Measurements from ENCODE around the gene POFUT1. TPM values are rescaled to one million over a fixed set of nuclear protein-coding genes. Genes with fewer than 3 reads are reported as not detected.
A peak's percentile ranks its signal among the peaks of the same experiment; 100 is the strongest.

Gene POFUT1
- total RNA-seq, 1 experiment from 2014 or later = 51.3 TPM

GRCh38 chr20:32179934-32180333 is 27.7 kb upstream of the POFUT1 start:
- no peak overlapping the region for H3K27ac ChIP-seq
- no peak for TF ChIP-seq EZH2 (IDR thresholded peaks at IDR 0.05; ENCODE audit: low read depth)
- TF ChIP-seq, protein P1, sequence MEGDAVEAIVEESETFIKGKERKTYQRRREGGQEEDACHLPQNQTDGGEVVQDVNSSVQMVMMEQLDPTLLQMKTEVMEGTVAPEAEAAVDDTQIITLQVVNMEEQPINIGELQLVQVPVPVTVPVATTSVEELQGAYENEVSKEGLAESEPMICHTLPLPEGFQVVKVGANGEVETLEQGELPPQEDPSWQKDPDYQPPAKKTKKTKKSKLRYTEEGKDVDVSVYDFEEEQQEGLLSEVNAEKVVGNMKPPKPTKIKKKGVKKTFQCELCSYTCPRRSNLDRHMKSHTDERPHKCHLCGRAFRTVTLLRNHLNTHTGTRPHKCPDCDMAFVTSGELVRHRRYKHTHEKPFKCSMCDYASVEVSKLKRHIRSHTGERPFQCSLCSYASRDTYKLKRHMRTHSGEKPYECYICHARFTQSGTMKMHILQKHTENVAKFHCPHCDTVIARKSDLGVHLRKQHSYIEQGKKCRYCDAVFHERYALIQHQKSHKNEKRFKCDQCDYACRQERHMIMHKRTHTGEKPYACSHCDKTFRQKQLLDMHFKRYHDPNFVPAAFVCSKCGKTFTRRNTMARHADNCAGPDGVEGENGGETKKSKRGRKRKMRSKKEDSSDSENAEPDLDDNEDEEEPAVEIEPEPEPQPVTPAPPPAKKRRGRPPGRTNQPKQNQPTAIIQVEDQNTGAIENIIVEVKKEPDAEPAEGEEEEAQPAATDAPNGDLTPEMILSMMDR (conservative IDR thresholded peaks at IDR 0.05) = no peak
- CTCF ChIA-PET = no interaction called here
- H3K79me2 ChIP-seq (ENCODE audit: low read depth) = no peaks in the 10 kb centered on the region
- BruUV-seq (replicated peaks) = no TSS peak
- intact Hi-C loops (cut with micrococcal nuclease; ENCODE audit: unreplicated experiment) = no loop called here
- no peak overlapping the region for H2AFZ ChIP-seq
- no peaks in the 10 kb centered on the region for H3K27me3 ChIP-seq (ENCODE audit: insufficient read depth, low read depth)
- no peaks in the 10 kb centered on the region for H3K4me1 ChIP-seq (replicated peaks; ENCODE audit: insufficient read depth)
- DNase-seq = no peak
- H3K9me3 ChIP-seq (ENCODE audit: insufficient read depth, low read depth) = no peaks in the 10 kb centered on the region
- POLR2A ChIA-PET (ENCODE audit: unreplicated experiment) = no interaction called here
- H4K20me1 ChIP-seq (ENCODE audit: insufficient read depth) = no peaks in the 10 kb centered on the region
- H3K4me3 ChIP-seq = no peak overlapping the region
- H3K9me2 ChIP-seq (ENCODE audit: insufficient read depth) = no peaks in the 10 kb centered on the region
- no peak overlapping the region for H3K4me2 ChIP-seq
- H3K36me3 ChIP-seq (ENCODE audit: low read depth) = no peaks in the 10 kb centered on the region
- no peaks in the 10 kb centered on the region for H3F3A ChIP-seq (ENCODE audit: insufficient read depth, low read depth)

DNA sequence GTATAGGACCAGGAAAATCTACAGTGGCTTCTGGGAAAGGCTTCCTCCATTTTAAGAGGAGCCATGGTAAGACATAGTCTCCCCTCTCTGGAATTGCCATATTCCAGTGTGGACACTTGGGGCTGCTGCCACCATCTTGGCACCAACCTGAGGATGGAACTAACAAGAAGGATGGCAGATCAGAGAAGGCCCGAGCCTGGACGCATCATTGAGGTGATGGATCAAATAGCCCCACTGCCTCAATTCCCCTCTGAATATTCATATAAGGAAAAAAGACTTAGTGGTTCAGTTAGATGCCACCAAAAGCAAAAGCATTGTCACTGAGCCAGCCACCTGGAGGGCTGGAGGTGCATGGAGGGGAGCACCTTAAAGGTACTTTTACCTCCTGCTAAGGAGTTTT is 26.1 kb upstream of the POFUT1 start:
- no peak overlapping the region for H3K27ac ChIP-seq
- no peaks in the 10 kb centered on the region for H3K4me1 ChIP-seq (replicated peaks; ENCODE audit: insufficient read depth)
- no peaks in the 10 kb centered on the region for H3K79me2 ChIP-seq (ENCODE audit: low read depth)
- DNase-seq = peak in 1 of 2 experiments; percentile 16
- no peaks in the 10 kb centered on the region for H3F3A ChIP-seq (ENCODE audit: insufficient read depth, low read depth)
- BruUV-seq (replicated peaks) = no TSS peak
- CTCF ChIA-PET = no interaction called here
- H3K4me2 ChIP-seq = no peak overlapping the region
- POLR2A ChIA-PET (ENCODE audit: unreplicated experiment) = no interaction called here
- H3K4me3 ChIP-seq = no peak overlapping the region
- no peaks in the 10 kb centered on the region for H3K27me3 ChIP-seq (ENCODE audit: insufficient read depth, low read depth)
- TF ChIP-seq, protein P1 (conservative IDR thresholded peaks at IDR 0.05) = no peak
- no peak for TF ChIP-seq EZH2 (IDR thresholded peaks at IDR 0.05; ENCODE audit: low read depth)
- H4K20me1 ChIP-seq (ENCODE audit: insufficient read depth) = no peaks in the 10 kb centered on the region
- H2AFZ ChIP-seq = no peak overlapping the region
- no peaks in the 10 kb centered on the region for H3K36me3 ChIP-seq (ENCODE audit: low read depth)
- no peaks in the 10 kb centered on the region for H3K9me2 ChIP-seq (ENCODE audit: insufficient read depth)
- intact Hi-C loops (cut with micrococcal nuclease; ENCODE audit: unreplicated experiment) = no loop called here
- no peaks in the 10 kb centered on the region for H3K9me3 ChIP-seq (ENCODE audit: insufficient read depth, low read depth)

DNA sequence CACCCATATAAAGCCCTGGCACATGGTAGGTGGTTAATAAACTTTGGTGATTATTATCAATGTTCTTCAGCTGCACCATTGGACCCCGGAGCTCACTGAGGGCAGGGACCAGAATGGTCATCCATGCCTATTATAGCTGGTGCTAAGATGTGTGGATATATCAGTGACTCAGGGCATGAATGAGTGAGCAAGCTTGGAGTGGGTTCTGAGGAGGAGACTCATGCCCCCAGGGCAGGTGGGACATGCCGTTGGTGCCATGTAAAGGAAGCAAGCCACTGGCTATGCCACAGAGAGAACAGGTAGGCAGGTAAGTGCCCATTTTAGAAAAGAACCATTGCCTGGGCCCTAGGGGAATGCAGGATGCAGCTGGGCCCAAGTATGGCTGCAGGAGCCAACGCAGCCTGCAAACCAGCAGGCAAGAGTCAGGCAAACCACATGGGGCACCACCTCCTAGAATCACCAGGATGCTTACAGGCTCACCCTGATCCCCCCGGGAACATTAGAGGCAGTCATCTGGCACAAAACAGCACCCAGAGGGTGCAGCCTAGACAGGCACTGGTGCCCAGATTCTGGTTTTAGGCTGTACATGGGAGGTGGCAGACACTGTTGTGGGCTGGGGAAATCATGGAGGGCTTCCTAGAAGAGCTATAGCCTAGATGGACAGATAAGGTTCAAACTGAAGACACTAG is 23.6 kb upstream of the POFUT1 start:
- H3K79me2 ChIP-seq (ENCODE audit: low read depth) = no peaks in the 10 kb centered on the region
- ChIA-PET POLR2A (ENCODE audit: unreplicated experiment) (no interaction called here), CTCF (no interaction called here)
- no peaks in the 10 kb centered on the region for H3K4me1 ChIP-seq (replicated peaks; ENCODE audit: insufficient read depth)
- H3K4me2 ChIP-seq = no peak overlapping the region
- H3K36me3 ChIP-seq (ENCODE audit: low read depth) = no peaks in the 10 kb centered on the region
- BruUV-seq (replicated peaks) = no TSS peak
- H4K20me1 ChIP-seq (ENCODE audit: insufficient read depth) = no peaks in the 10 kb centered on the region; the same call in 1 of the 2 replicates
- no peaks in the 10 kb centered on the region for H3K27me3 ChIP-seq (ENCODE audit: insufficient read depth, low read depth)
- DNase-seq = peak in 1 of 2 experiments; percentile 28
- TF ChIP-seq EZH2 (IDR thresholded peaks at IDR 0.05; ENCODE audit: low read depth) = no peak
- TF ChIP-seq, protein P1 (conservative IDR thresholded peaks at IDR 0.05) = no peak
- H3K9me2 ChIP-seq (ENCODE audit: insufficient read depth) = no peaks in the 10 kb centered on the region
- intact Hi-C loops (cut with micrococcal nuclease; ENCODE audit: unreplicated experiment) = no loop called here
- H3K9me3 ChIP-seq (ENCODE audit: insufficient read depth, low read depth) = no peaks in the 10 kb centered on the region
- no peak overlapping the region for H2AFZ ChIP-seq
- no peak overlapping the region for H3K27ac ChIP-seq
- H3F3A ChIP-seq (ENCODE audit: insufficient read depth, low read depth) = no peaks in the 10 kb centered on the region
- H3K4me3 ChIP-seq = no peak overlapping the region

All from PC-9 (cell line).